Measurements from ENCODE around the gene CXXC5.
"Not testable (repeated sequence)": the region's sequence is repeated elsewhere in the genome, so short reads cannot be mapped to it uniquely, and the experiment has no call there.

CXXC5 gene

DNA sequence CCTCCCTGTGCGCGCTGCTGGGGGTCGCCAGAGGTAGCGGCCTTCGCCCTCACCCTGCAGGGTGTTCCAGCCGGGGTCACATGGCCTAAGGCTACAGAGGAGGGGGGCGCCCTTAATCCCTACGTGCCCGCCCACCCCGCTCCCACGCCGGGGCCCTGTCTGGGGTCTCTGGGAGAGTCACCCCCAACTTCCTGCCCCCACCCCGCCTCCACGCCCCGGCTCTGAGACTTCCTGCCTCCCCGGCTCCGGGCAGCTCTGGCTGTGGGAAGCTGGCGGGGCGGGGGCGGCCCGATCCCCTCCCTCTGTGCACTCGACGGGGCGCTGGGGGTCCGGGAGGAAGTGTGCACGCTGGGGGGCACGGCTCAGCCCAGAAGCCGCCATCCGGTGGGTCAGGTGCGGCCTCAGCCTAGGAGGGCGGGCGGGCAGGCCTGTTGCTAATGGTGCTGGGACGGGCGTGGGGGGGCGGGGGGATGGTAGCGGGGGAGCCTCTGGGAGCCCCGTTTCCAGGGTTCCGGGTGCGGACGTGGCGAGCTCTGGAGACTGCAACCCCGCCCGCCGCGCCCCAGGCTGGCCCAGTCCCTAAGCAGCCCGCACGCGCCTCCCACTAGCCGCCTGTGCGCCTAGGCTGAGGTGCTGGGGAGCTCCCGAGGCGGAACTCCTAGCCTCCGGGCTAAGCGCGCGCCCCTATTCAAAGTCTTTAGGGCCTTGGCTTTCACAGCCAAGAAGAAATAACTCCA is 61.6 kb downstream of the CXXC5 start:
- CTCF ChIA-PET: interaction anchor here (0.7 to 2.6 kb wide), 5 partner anchors 10 to 794 kb away, joined by 3 to 22 read pairs (median 4); no protein-coding TSS in a partner anchor
- POLR2A ChIA-PET (ENCODE audit: low non-redundant PET): no interaction called here
- DNase-seq (ENCODE audit: low spot score): no peak
- TF ChIP-seq, protein P1, sequence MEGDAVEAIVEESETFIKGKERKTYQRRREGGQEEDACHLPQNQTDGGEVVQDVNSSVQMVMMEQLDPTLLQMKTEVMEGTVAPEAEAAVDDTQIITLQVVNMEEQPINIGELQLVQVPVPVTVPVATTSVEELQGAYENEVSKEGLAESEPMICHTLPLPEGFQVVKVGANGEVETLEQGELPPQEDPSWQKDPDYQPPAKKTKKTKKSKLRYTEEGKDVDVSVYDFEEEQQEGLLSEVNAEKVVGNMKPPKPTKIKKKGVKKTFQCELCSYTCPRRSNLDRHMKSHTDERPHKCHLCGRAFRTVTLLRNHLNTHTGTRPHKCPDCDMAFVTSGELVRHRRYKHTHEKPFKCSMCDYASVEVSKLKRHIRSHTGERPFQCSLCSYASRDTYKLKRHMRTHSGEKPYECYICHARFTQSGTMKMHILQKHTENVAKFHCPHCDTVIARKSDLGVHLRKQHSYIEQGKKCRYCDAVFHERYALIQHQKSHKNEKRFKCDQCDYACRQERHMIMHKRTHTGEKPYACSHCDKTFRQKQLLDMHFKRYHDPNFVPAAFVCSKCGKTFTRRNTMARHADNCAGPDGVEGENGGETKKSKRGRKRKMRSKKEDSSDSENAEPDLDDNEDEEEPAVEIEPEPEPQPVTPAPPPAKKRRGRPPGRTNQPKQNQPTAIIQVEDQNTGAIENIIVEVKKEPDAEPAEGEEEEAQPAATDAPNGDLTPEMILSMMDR (conservative IDR thresholded peaks at IDR 0.05; ENCODE audit: low read depth): no peak
- no peak overlapping the region for H3K27ac ChIP-seq

DNA sequence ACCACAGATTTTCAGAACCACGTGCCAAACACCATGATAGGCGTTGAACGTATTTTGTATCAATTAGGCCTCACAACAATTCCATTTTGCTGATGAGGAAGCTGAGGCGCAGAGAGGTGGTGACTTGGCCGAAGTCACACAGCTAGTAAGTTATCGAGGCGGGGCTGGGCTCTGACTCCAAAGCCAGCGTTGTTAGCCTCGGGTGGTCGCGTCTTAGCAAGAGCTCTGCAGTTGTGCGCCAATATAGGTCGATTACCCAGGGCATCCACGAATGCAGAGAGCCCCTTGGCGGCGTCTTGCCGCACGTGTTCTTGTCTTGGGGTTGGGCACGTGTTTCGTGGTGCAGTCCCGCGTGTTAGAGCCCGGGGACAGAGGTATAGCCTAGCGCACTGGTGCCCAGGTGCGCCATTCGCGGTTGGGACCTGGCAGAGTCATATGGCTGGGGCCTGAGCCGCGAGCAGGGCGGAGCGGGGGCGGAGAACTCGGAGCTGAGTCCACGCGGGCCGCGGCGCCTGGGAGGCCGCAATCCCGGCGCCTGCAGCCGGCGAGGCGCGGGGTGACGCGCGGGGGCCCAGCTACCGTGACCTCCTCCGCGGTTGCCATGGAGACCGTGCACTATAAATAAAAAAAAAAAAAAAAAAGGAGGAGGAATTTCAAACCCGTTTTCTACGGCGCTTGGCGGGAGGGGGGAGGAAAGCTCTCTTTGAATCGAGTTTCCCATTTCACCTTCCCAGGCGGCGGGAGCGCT is 62.3 kb downstream of the CXXC5 start:
- POLR2A ChIA-PET (ENCODE audit: low non-redundant PET): no interaction called here
- CTCF ChIA-PET: interaction anchor here (0.6 to 2.6 kb wide), 9 partner anchors 11 to 258 kb away, joined by 3 to 22 read pairs (median 3); no protein-coding TSS in a partner anchor
- DNase-seq (ENCODE audit: low spot score): peak; percentile 46
- H3K27ac ChIP-seq: no peak overlapping the region
- TF ChIP-seq, protein P1 (conservative IDR thresholded peaks at IDR 0.05; ENCODE audit: low read depth): no peak

DNA sequence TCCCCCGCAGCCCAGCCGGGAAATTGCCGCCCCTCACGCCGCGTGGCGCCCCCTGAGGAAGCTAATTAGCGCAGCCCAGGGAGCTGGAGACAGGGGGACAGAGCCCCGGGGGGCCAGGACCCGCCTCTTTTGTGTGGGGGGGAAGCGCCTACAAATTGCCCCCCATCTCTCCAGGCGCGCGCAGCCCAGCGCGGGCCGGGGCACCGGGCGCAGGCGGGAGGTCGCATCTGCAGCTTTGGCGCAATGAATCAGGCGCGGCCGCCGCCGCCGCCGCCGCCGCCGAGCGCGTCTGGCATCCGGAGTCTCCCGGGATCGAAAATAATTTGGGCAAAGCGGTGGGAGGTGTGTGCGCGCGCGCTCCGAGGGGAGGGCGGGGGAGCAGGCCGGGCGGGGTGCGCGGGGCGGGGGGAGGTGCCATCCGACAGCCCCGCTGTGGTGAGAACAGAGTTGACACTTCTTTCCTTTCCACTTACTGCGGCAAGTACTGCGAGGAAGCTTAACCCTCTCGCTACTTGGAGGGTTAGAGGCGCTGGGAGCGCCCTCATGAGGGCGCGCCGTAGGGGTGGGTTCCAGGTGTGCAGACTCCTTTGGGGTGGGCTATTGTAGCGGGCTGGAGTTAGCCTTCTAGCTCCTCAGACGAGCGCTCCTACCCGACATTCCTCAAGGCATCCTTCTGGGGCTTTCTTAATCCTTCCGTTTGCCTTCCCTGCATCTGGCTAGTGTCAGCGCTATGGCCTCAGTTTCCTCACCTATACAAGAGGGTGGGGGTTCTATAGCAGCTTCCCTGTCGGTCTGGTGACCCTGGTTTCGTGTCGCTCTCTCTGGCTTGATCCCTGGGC is 63.1 kb downstream of the CXXC5 start:
- DNase-seq (ENCODE audit: low spot score): peak; percentile 61
- CTCF ChIA-PET: interaction anchor here (0.5 to 2.6 kb wide), 11 partner anchors 12 to 641 kb away, joined by 3 to 22 read pairs (median 3); no protein-coding TSS in a partner anchor
- POLR2A ChIA-PET (ENCODE audit: low non-redundant PET): no interaction called here
- TF ChIP-seq, protein P1 (conservative IDR thresholded peaks at IDR 0.05; ENCODE audit: low read depth): no peak; the same call in 1 of the 2 replicates
- H3K27ac ChIP-seq: no peak overlapping the region

DNA sequence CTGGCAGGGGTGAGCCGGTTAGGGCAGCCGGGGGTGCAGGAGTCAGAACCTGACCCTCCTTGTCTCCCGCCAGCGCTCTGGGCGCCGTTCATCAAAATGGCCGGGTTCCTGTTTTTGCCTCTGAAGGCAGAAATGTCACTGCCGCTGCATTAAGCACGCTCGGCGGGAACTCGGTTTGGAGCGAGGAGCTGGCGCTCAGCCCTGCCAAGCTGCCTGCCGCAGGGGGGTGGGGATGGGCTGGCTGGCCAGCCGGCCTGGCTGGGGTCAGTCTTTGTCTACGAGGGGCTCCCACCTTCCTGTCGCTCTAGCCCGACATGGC is 63.7 kb downstream of the CXXC5 start:
- TF ChIP-seq, protein P1 (conservative IDR thresholded peaks at IDR 0.05; ENCODE audit: low read depth): no peak
- CTCF ChIA-PET: interaction anchor here (0.6 to 2.6 kb wide), 4 partner anchors 19 to 64 kb away, joined by 3 to 22 read pairs (median 4); no protein-coding TSS in a partner anchor
- no peak for DNase-seq (ENCODE audit: low spot score)
- POLR2A ChIA-PET (ENCODE audit: low non-redundant PET): no interaction called here
- no peak overlapping the region for H3K27ac ChIP-seq

DNA sequence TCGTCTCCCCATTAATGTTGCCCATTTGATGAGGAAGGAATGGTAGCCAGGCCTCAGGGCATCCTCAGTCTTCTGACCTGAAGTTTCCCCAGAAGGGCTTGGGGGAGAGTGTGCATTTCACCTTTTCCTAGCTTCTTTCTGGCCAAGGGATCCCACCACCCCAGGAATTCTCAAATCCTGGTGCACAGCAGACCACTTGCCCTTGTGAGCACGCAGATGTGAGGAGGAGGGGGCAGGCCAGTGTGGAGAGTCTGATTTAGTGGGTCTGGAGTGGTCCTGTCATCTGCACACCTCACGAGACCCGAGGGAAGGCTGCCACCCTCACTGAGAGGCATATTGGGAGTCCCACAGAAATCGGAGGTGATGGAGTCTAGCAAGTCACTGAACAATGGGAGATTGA is 64.3 kb downstream of the CXXC5 start:
- no peak overlapping the region for H3K27ac ChIP-seq
- ChIA-PET CTCF (interaction anchor here (0.9 kb wide), 1 partner anchor 63 kb away, joined by 4 read pairs; no protein-coding TSS in a partner anchor), POLR2A (ENCODE audit: low non-redundant PET) (interaction anchor here (0.6 kb wide), 1 partner anchor 29 kb away, joined by 3 read pairs; no protein-coding TSS in a partner anchor)
- no peak for DNase-seq (ENCODE audit: low spot score)
- TF ChIP-seq, protein P1 (conservative IDR thresholded peaks at IDR 0.05; ENCODE audit: low read depth): no peak

DNA sequence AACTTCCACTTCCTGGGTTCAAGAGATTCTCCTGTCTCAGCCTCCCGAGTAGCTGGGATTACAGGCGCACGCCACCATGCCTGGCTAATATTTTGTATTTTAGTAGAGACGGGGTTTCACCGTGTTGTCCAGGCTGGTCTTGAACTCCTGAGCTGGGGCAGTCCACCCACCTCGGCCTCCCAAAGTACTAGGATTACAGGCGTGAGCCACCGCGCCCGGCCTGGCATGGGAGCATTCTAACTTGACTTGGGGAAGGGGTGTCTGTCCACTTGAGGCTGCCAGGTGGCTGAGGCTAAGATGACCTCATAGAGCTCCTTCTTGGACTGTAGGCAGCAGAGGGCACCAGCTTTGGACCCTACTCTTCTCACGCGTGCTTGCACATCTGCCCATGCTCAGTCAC is 65.7 kb downstream of the CXXC5 start:
- not testable (repeated sequence) for DNase-seq (ENCODE audit: low spot score); H3K27ac ChIP-seq
- ChIA-PET POLR2A (ENCODE audit: low non-redundant PET) (interaction anchor here (0.6 kb wide), 1 partner anchor 33 kb away, joined by 6 read pairs; no protein-coding TSS in a partner anchor), CTCF (interaction anchor here (0.6 kb wide), 1 partner anchor 90 kb away, joined by 3 read pairs; no protein-coding TSS in a partner anchor)
